NK-92 treated with Interleukin-12 subunit alpha and Interleukin-12 subunit beta, amount 100 ng/mL, for 24 hours (cell line): ENCODE data around the gene ACKR2.

ENCODE experiments used
- DNase-seq: peaks from one replicate; lab custom pipeline; 2025; lab: John Stamatoyannopoulos, UW

ACKR2 gene

GRCh38 chr3:42887084-42887483, 77.8 kb downstream of the ACKR2 start:
- DNase-seq = no peak

- DNase-seq = no peak
Observed at GRCh38 chr3:42891042-42891441, 81.8 kb downstream of the ACKR2 start.

- DNase-seq = no peak
Observed at GRCh38 chr3:42892169-42892568, 82.9 kb downstream of the ACKR2 start.

DNA sequence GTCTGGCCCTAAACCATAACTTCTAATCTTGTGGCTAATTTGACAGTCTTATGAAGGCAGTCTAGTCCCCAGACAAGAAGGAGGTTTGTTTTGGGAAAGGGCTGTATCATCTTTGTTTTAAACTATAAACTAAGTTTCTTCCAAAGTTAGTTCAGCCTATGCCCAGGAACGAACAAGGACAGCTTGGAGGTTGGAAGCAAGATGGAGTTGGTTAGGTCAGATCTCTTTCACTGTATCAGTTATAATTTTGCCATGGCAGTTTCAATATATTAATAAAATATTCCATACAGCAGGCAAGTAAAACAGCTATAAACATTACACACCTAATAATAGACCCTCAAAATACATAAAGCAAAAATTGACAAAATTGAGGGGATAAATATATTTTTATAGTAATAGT, 83.6 kb downstream of the ACKR2 start:
- no peak for DNase-seq

- no peak for DNase-seq
Observed at GRCh38 chr3:42894698-42895579, 85.7 kb downstream of the ACKR2 start.

DNA sequence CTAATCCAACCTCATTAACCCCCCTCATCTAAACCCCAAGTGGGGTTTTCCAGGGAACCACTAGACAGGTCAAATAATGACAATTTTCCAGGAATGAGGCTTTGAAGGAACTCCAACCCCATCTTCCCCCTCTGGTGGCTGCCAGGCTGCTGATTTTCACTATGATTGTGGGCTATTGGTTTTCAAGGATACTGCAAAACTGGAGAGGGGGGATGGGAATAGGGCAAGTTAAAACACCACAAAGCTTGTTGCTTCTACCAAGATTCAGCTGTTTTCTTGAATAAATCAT, 86.3 kb downstream of the ACKR2 start:
- DNase-seq = no peak

- no peak for DNase-seq
Observed at GRCh38 chr3:42898896-42899675, 89.8 kb downstream of the ACKR2 start.

DNA sequence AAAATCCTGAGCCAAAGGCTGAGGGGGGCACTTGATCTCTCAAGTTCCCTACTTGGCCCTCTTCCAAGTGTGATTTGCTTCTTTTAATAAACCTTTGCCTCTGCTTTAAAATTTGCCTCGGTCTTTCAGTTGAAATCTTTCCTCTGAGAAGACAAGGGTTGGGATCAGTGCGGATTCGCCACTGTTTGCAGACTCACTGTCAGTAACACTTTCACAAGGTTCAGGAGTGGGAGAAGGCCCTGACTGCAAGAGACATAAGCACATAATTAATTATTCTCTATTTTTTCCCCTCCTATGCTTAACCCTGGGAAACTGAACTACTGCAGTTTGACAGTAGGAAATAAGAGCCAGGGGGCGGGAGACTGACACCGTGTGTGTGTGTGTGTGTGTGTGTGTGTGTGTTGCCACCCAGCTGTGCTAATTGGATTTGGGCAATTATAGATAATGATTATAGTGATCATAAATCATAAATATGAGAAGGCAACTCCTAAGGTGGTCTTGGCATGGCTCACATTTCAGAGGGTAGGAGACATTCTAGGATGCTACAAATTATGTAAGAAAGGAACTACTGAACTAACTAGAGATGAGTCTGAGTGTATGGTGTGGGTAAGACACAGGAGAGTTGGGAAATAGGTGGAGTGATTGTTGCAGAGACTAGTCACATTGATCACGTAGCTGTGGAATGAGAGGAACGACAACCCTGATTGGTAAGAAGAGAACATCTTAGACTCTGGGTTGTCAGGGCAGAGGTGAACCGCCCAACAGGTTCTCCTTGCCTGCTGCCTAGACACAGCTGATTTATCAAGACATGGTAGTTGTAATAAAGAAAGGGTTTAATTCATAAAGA, 91.2 kb downstream of the ACKR2 start:
- no peak for DNase-seq

GRCh38 chr3:42901073-42901415, 91.8 kb downstream of the ACKR2 start:
- no peak for DNase-seq

GRCh38 chr3:42902257-42902656, 93.0 kb downstream of the ACKR2 start:
- no peak for DNase-seq

DNA sequence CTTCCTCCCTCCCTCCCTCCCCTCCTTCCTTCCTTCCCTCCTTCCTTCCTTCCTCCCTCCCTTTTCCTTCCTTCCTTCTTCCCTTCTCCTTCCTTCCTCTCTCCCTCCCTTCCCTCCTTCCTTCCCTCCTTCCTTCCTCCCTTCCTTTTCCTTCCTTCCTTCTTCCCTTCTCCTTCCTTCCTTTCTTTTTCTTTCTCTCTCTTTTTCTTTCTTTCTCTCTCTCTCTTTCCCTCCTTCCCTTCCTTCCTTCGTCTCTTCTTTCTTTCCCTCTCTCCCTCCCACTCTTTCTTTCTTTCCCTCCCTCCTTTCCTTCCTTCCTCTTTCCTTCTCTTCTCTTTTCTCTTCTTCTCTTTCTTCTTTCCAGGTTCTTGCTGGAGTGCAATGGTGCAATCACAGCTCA, 94.8 kb downstream of the ACKR2 start:
- no peak for DNase-seq

DNA sequence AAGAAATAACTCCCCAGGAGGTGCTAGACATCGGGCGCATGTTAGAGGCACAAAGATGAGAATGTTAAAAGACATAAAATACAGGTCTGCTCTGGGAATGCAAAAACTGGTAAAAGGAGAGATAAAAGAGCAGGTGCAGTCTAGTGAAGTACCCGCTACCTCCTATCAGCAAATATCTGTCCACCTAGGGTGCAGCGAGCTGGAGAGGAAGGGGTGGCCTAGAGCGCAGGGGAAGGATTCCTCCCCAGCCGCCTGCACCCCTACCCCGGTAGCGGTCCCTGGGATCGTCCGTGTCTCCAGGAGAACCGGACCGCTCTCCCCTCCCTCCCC, 96.5 kb downstream of the ACKR2 start:
- DNase-seq = no peak

DNA sequence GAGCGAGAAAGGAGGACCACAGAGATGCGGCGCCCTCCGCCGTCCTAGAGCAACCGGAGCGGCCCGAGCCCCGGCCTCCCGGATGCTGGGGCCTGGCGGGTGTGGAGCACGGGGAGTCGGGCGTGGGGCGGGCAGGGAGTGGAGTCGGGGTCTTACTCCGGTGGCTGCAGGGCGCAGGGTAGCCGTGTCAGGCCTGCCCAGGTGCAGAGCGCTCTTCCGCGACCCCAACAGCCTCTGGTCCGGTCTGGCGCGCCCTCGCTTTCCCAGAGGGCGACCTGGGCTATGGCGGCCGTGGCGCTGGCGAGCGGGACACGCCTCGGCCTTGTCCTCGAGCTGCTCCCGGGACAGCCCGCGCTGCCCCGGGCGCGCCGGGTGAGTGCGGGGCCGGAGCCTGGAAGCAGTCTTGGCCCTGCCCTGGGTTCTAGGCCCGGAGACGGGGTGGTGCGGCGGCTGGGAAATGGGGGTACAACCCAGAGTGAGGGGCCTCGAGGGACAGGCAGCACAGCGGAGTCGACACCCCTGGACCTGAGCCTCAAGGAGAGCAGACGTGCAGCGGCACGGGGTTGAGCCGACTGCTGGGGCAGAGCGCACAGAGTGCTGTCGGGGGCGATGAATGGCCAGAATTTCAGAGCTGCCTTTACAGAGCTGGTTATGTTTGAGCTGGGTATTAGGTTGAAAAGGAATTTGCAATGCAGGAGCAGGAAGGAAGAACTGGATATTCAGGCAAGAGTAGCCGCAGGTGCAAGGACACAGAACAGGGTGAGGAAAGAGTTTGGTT, 97.0 kb downstream of the ACKR2 start, which contains the start of gene ZNF662:
Gene ZNF662, plus strand, starts transcription at position 73 of the 778 bp plus-strand sequence. CDS start 1,973 bp downstream, outside the sequence.
- DNase-seq = no peak

DNA sequence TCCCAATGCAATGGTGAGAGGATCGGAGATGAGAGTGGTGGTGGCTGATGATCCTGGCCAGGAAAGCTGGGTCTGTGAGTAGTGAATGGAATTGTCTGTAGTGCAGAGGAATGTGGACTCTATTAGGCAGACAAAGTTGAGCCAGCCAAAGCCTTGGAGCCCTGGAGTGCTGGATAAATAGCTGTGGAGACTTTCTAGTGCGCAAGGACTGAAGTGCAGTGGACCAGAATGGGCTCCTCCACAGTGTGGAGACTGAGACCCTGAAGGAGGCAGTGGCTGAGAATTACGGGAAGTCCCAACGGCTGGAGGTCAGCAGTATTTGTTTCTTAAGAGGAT, 97.6 kb downstream of the ACKR2 start:
- DNase-seq = no peak

- no peak for DNase-seq
Observed at GRCh38 chr3:42908675-42909074, 99.4 kb downstream of the ACKR2 start.

GRCh38 chr3:42911551-42911950, 102.3 kb downstream of the ACKR2 start:
- no peak for DNase-seq

DNA sequence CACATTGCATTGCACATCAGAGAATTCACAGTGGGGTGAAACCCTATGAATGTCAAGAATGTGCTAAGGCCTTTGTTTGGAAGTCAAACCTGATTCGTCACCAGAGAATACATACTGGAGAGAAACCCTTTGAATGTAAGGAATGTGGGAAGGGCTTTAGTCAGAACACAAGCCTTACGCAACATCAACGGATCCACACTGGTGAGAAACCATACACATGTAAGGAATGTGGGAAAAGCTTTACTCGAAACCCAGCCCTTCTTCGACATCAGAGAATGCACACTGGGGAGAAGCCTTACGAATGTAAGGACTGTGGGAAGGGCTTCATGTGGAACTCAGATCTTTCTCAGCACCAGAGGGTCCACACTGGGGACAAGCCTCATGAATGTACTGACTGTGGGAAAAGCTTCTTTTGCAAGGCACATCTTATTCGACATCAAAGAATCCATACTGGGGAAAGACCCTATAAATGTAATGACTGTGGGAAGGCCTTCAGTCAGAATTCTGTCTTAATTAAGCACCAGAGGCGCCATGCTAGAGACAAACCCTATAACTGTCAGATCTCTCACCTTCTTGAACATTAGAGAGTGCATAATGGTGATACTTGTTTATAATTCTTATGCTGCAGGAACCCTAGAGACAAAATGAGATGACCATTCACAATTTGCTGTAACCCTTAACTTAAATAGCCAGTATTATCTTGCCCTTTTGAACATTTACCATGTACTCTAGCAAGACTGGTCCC, 105.7 kb downstream of the ACKR2 start:
- DNase-seq = no peak
